Trophoblast cell (in vitro differentiated cells and primary cell): Measurements from ENCODE around the gene TSPAN5.
A peak's percentile ranks its signal among the peaks of the same experiment; 100 is the strongest.

ENCODE experiments used
- DNase-seq, 2 donors: peaks; one replicate each; pipeline ENCODE4 v3.0.0-alpha.2; 2016
- H2AFZ ChIP-seq: 2 replicates; pipeline ENCODE4 v1.6.1; 2013; ENCODE audit warnings: low read length, moderate library complexity, mild to moderate bottlenecking; ENCODE audit not compliant: insufficient read depth, poor library complexity
- H2AK5ac ChIP-seq: 2 replicates; pipeline ENCODE4 v1.6.1; 2013; ENCODE audit warnings: mild to moderate bottlenecking, low read length
- H2BK120ac ChIP-seq: 2 replicates; pipeline ENCODE4 v1.6.1; 2013; ENCODE audit warnings: low read length, mild to moderate bottlenecking, moderate library complexity; ENCODE audit not compliant: insufficient read depth, poor library complexity
- H2BK12ac ChIP-seq: 2 replicates; pipeline ENCODE4 v1.6.1; 2013; ENCODE audit warnings: mild to moderate bottlenecking, low read length, moderate library complexity
- H2BK5ac ChIP-seq: 2 replicates; pipeline ENCODE4 v1.6.1; 2013; ENCODE audit warnings: low read length, low read depth, moderate library complexity, mild to moderate bottlenecking; ENCODE audit not compliant: poor library complexity
- H3K14ac ChIP-seq: 2 replicates; pipeline ENCODE4 v1.6.1; 2013; ENCODE audit warnings: mild to moderate bottlenecking, low read length
- H3K18ac ChIP-seq: 2 replicates; pipeline ENCODE4 v1.6.1; 2013; ENCODE audit warnings: mild to moderate bottlenecking, low read length
- H3K23ac ChIP-seq: 2 replicates; pipeline ENCODE4 v1.6.1; 2013; ENCODE audit warnings: low read length
- H3K27ac ChIP-seq: 2 replicates; pipeline ENCODE4 v1.5.1; 2013; ENCODE audit warnings: low read depth, mild to moderate bottlenecking, inconsistent platforms, low read length, moderate library complexity
- H3K27me3 ChIP-seq: 2 replicates; pipeline ENCODE4 v1.6.1; 2013; ENCODE audit warnings: inconsistent platforms, mild to moderate bottlenecking, low read length, moderate library complexity; ENCODE audit not compliant: insufficient read depth
- H3K36me3 ChIP-seq, 2 experiments: 1 replicate in 1 of 2; 2 replicates in 1 of 2; pipeline ENCODE4 v1.6.1; 2013; ENCODE audit warnings: low read length in 2 of 2, mild to moderate bottlenecking in 2 of 2, moderate library complexity in 1 of 2; ENCODE audit not compliant: insufficient read depth in 2 of 2, control insufficient read depth in 1 of 2
- H3K4ac ChIP-seq: 2 replicates; pipeline ENCODE4 v1.6.1; 2013; ENCODE audit warnings: low read depth, mild to moderate bottlenecking, low read length, moderate library complexity
- H3K4me1 ChIP-seq, 2 experiments: 1 replicate in 1 of 2; 2 replicates in 1 of 2; pipeline ENCODE4 v1.6.1; 2013; ENCODE audit warnings: low read length in 2 of 2, mild to moderate bottlenecking in 2 of 2, moderate library complexity in 1 of 2; ENCODE audit not compliant: insufficient read depth in 2 of 2, control insufficient read depth in 1 of 2
- H3K4me2 ChIP-seq: 2 replicates; pipeline ENCODE4 v1.6.1; 2013; ENCODE audit warnings: inconsistent platforms, mild to moderate bottlenecking, low read length, moderate library complexity
- H3K4me3 ChIP-seq: 2 replicates; pipeline ENCODE4 v1.5.1; 2013; ENCODE audit warnings: mild to moderate bottlenecking, low read depth, low read length, inconsistent platforms
- H3K79me1 ChIP-seq: one replicate; pipeline ENCODE4 v1.6.1; 2013; ENCODE audit warnings: low read length
- H3K79me2 ChIP-seq: 2 replicates; pipeline ENCODE4 v1.6.1; 2013; ENCODE audit warnings: low read length, mild to moderate bottlenecking; ENCODE audit not compliant: control insufficient read depth, insufficient read depth, poor library complexity
- H3K9ac ChIP-seq: 2 replicates; pipeline ENCODE4 v1.6.1; 2013; ENCODE audit warnings: mild to moderate bottlenecking, low read length
- H3K9me3 ChIP-seq: 2 replicates; pipeline ENCODE4 v1.6.1; 2013; ENCODE audit warnings: low read depth, mild to moderate bottlenecking, control low read depth, inconsistent platforms, low read length; ENCODE audit not compliant: insufficient read depth
- H4K12ac ChIP-seq: 2 replicates; pipeline ENCODE4 v1.6.1; 2013; ENCODE audit warnings: low read depth, mild to moderate bottlenecking, low read length, moderate library complexity
- H4K8ac ChIP-seq: 2 replicates; pipeline ENCODE4 v1.6.1; 2013; ENCODE audit warnings: low read depth, mild to moderate bottlenecking, low read length, moderate library complexity
- H4K91ac ChIP-seq: one replicate; pipeline ENCODE4 v1.6.1; 2013; ENCODE audit warnings: low read depth, mild to moderate bottlenecking, low read length, moderate library complexity
- WGBS: extraction: QIAGEN DNeasy Blood & Tissue Kit; methylation state at CpG from one replicate; pipeline ENCODE4 v1.1.7; 2013; ENCODE audit warnings: missing lambda C conversion rate; ENCODE audit not compliant: insufficient read length, insufficient coverage; ENCODE audit errors: extremely low coverage; 5-methylcytosine and 5-hydroxymethylcytosine counted together

TSPAN5 gene

GRCh38 chr4:98627531-98628257 lies 30.7 kb downstream of the TSPAN5 start:
- H2BK12ac ChIP-seq = no peak overlapping the region
- no peaks in the 10 kb centered on the region for H3K79me2 ChIP-seq
- no peak overlapping the region for H2AFZ ChIP-seq
- no peaks in the 10 kb centered on the region for H3K79me1 ChIP-seq
- H3K23ac ChIP-seq = no peak overlapping the region
- H3K4me2 ChIP-seq = no peak overlapping the region
- H3K4me1 ChIP-seq = peaks cover 10 to 15% of the 10 kb centered on the region in 2 experiments
- no peak overlapping the region for H3K4ac ChIP-seq
- no peaks in the 10 kb centered on the region for H3K27me3 ChIP-seq
- no peak overlapping the region for H4K8ac ChIP-seq
- no peaks in the 10 kb centered on the region for H3K36me3 ChIP-seq
- H3K9ac ChIP-seq = no peak overlapping the region
- no peak overlapping the region for H2AK5ac ChIP-seq
- WGBS = no CpG with 5 or more reads among the region's 3 CpGs
- no peak overlapping the region for H3K14ac ChIP-seq
- no peak overlapping the region for H4K91ac ChIP-seq
- H4K12ac ChIP-seq = no peak overlapping the region
- no peak overlapping the region for H2BK120ac ChIP-seq
- no peak overlapping the region for H2BK5ac ChIP-seq
- H3K4me3 ChIP-seq = no peak overlapping the region
- peak in 1 of 2 donors; percentile 8 for DNase-seq
- H3K9me3 ChIP-seq = no peaks in the 10 kb centered on the region
- no peak overlapping the region for H3K27ac ChIP-seq
- H3K18ac ChIP-seq = no peak overlapping the region

- Histone ChIP-seq H3K79me2 (no peaks in the 10 kb centered on the region), H3K79me1 (no peaks in the 10 kb centered on the region), H2BK5ac (no peak overlapping the region), H3K9me3 (no peaks in the 10 kb centered on the region), H2BK120ac (no peak overlapping the region), H2AK5ac (no peak overlapping the region), H4K8ac (no peak overlapping the region), H3K36me3 (no peaks in the 10 kb centered on the region), H3K27me3 (no peaks in the 10 kb centered on the region), H3K27ac (no peak overlapping the region), H3K23ac (no peak overlapping the region), H3K4me3 (no peak overlapping the region), H3K14ac (peak overlapping the region; percentile 70), H3K4ac (no peak overlapping the region), H4K12ac (no peak overlapping the region), H2AFZ (no peak overlapping the region), H3K4me2 (no peak overlapping the region), H3K4me1 (peaks cover 9 to 10% of the 10 kb centered on the region in 2 experiments), H4K91ac (peak overlapping the region; percentile 19), H3K9ac (no peak overlapping the region), H3K18ac (no peak overlapping the region), H2BK12ac (no peak overlapping the region)
- peak; percentile 55 to 79 for DNase-seq
- WGBS = no CpG with 5 or more reads among the region's 4 CpGs
These were observed 32.1 kb downstream of the TSPAN5 start for GRCh38 chr4:98626350-98626749.

GRCh38 chr4:98625920-98626319 lies 32.5 kb downstream of the TSPAN5 start:
- no peak overlapping the region for H3K4me3 ChIP-seq
- no peak overlapping the region for H3K4ac ChIP-seq
- no peak overlapping the region for H2AK5ac ChIP-seq
- no peak overlapping the region for H4K8ac ChIP-seq
- H3K27me3 ChIP-seq = no peaks in the 10 kb centered on the region
- H3K23ac ChIP-seq = no peak overlapping the region
- H2BK120ac ChIP-seq = no peak overlapping the region
- H2BK12ac ChIP-seq = no peak overlapping the region
- no peak overlapping the region for H3K9ac ChIP-seq
- H3K79me2 ChIP-seq = no peaks in the 10 kb centered on the region
- H3K27ac ChIP-seq = peak overlapping the region; percentile 20
- no peak overlapping the region for H3K18ac ChIP-seq
- H3K14ac ChIP-seq = no peak overlapping the region
- H4K12ac ChIP-seq = no peak overlapping the region
- H3K9me3 ChIP-seq = no peaks in the 10 kb centered on the region
- no peak overlapping the region for H3K4me2 ChIP-seq
- no peak overlapping the region for H4K91ac ChIP-seq
- H2BK5ac ChIP-seq = no peak overlapping the region
- peak; percentile 68 to 78 for DNase-seq
- H3K36me3 ChIP-seq = no peaks in the 10 kb centered on the region
- H3K79me1 ChIP-seq = no peaks in the 10 kb centered on the region
- WGBS = no CpG with 5 or more reads among the region's 2 CpGs
- H3K4me1 ChIP-seq = peaks cover 5 to 6% of the 10 kb centered on the region in 2 experiments
- H2AFZ ChIP-seq = no peak overlapping the region

- Histone ChIP-seq H2AK5ac (no peak overlapping the region), H3K14ac (no peak overlapping the region), H3K9ac (no peak overlapping the region), H3K4me2 (no peak overlapping the region), H3K4ac (no peak overlapping the region), H3K36me3 (no peaks in the 10 kb centered on the region), H3K4me1 (peaks cover 5 to 6% of the 10 kb centered on the region in 2 experiments), H3K23ac (no peak overlapping the region), H3K27ac (no peak overlapping the region), H3K79me1 (no peaks in the 10 kb centered on the region), H2BK5ac (no peak overlapping the region), H2AFZ (no peak overlapping the region), H3K4me3 (no peak overlapping the region), H3K27me3 (no peaks in the 10 kb centered on the region), H4K8ac (no peak overlapping the region), H4K12ac (no peak overlapping the region), H4K91ac (no peak overlapping the region), H2BK12ac (no peak overlapping the region), H3K9me3 (no peaks in the 10 kb centered on the region), H3K18ac (no peak overlapping the region), H2BK120ac (no peak overlapping the region), H3K79me2 (no peaks in the 10 kb centered on the region)
- no peak for DNase-seq
- WGBS = no CpG with 5 or more reads among the region's 4 CpGs
These were observed 33.0 kb downstream of the TSPAN5 start for GRCh38 chr4:98625399-98625798.
